Adrenal gland (tissue), 12 donors: ENCODE results near the gene ERCC4. TPM values are rescaled to one million over a fixed set of nuclear protein-coding genes. Genes with fewer than 3 reads are reported as not detected.

ENCODE experiments used
- DNase-seq, 7 donors: peaks; one replicate each; pipeline ENCODE4 v3.0.0-alpha.2; 2019 to 2020
- H3K27ac ChIP-seq, 5 donors: fragments of 200-600 bp; sonication (generic) in 4 of 5; 1 replicate in 3 of 5; 2 replicates in 2 of 5; pipeline versions ENCODE4 v1.5.1 to v1.8.0; 2016 to 2020; ENCODE audit warnings: mild to moderate bottlenecking in 1 of 5
- H3K27me3 ChIP-seq: fragments of 200-600 bp; 2 replicates; pipeline ENCODE4 v1.8.0; 2021
- H3K36me3 ChIP-seq, 2 donors: fragments of 200-600 bp; replicated peaks in 1 of 2; 1 replicate in 1 of 2; 2 replicates in 1 of 2; pipeline versions ENCODE4 v1.5.1 to v1.8.0; 2018 to 2022
- H3K4me1 ChIP-seq, 2 donors: fragments of 200-600 bp; replicated peaks in 1 of 2; 1 replicate in 1 of 2; 2 replicates in 1 of 2; pipeline versions ENCODE4 v1.5.1 to v1.8.0; 2018 to 2021
- H3K4me3 ChIP-seq, 4 donors: fragments of 200-600 bp; sonication (generic) in 3 of 4; one replicate each; pipeline ENCODE4 v1.5.1; 2016 to 2018
- H3K9me3 ChIP-seq, 3 donors: fragments of 200-600 bp; sonication (generic) in 1 of 3; replicated peaks in 1 of 3; 1 replicate in 2 of 3; 2 replicates in 1 of 3; pipeline versions ENCODE4 v1.5.1 to v1.8.0; 2016 to 2021
- CTCF ChIP-seq, 6 experiments: fragments of 450-650 bp in 4 of 6; fragments of 200-600 bp in 2 of 6; sonication (generic) in 1 of 6; IDR thresholded peaks; 1 replicate in 5 of 6; 2 replicates in 1 of 6; pipeline versions ENCODE4 v1.5.1 to v1.8.0; 2016 to 2021; ENCODE audit warnings: antibody characterized with exemption in 6 of 6, mild to moderate bottlenecking in 2 of 6, moderate library complexity in 1 of 6
- POLR2A ChIP-seq, 2 donors: fragments of 450-650 bp; IDR thresholded peaks; one replicate each; pipeline ENCODE4 v1.6.1; 2017; ENCODE audit warnings: antibody characterized with exemption in 2 of 2, mild to moderate bottlenecking in 2 of 2, moderate library complexity in 1 of 2
- WGBS, 4 donors: extraction: QIAGEN DNeasy Blood & Tissue Kit in 2 of 4; methylation state at CpG; one replicate each; pipeline versions ENCODE4 v1.1.5 to v1.1.7; 2013 to 2017; 5-methylcytosine and 5-hydroxymethylcytosine counted together
- intact Hi-C, 2 donors: fragments of 100-400 bp; cut with DNase I; formaldehyde crosslinking; loops; one replicate each; pipeline versions ENCODE4 v1.14.1 to v1.15.0; 2022 to 2023
- polyA plus RNA-seq, 3 donors: library from polyadenylated mRNA; stranded (reverse); fragments of 200-250 nt in 2 of 3; fragments of 350-450 nt in 1 of 3; fragmentation: Illumina TruSeq in 1 of 3; extraction: RNeasy Lipid Tissue Mini Kit (QIAGEN cat#74804) in 1 of 3; gene quantifications; one replicate each; pipeline ENCODE4 v1.2.3, GENCODE V29; 2013 to 2014
- total RNA-seq, 9 donors: library from RNA; depleted of rRNA in 4 of 9; stranded (reverse); fragments of >200 nt in 4 of 9; fragments of 120-200 nt in 1 of 9; fragmentation: NEBNext Ultra II Directional in 1 of 9; extraction: Animal tissue kit (Norgen Biotek cat#: 25700) in 1 of 9; gene quantifications; one replicate each; pipeline versions ENCODE4 v1.1.0 to v1.2.4, GENCODE V29; 2013 to 2023
- donor health status: healthy with polysubstance abuse.
- donor health status: Bipolar disorder and iron deficiency.
- donor health status: DM: yes; HTN: yes; CAD: no.
- donor health status: DM: no; HTN: no; CAD: no.
- donor health status: DM: no; HTN: no; CAD: no.
- donor health status: DM: yes; HTN: yes; CAD: no.

The ERCC4 gene
- total and polyA plus RNA-seq, 12 donors = 2.8 to 27.9 (median 15.4) TPM

GRCh38 chr16:13898233-13898632, 21.7 kb upstream of the ERCC4 start:
- Histone ChIP-seq H3K4me3 (no peak overlapping the region), H3K4me1 (peaks cover 0 to 7% of the 10 kb centered on the region in 2 donors), H3K9me3 (no peaks in the 10 kb centered on the region), H3K27me3 (no peaks in the 10 kb centered on the region), H3K27ac (no peak overlapping the region), H3K36me3 (no peaks in the 10 kb centered on the region)
- TF ChIP-seq POLR2A (IDR thresholded peaks at IDR 0.05) (no peak), CTCF (IDR thresholded peaks at IDR 0.05) (no peak)
- no peak for DNase-seq
- intact Hi-C loops = no loop called here
- 60 to 71% (median 66%) methylated on average over 3 of the region's 3 CpGs for WGBS, 4 donors

- no peaks in the 10 kb centered on the region for H3K9me3 ChIP-seq
- 82 to 90% (median 85%) methylated on average over 3 of the region's 3 CpGs for WGBS, 4 donors
- intact Hi-C loops = no loop called here
- H3K27ac ChIP-seq = no peak overlapping the region
- peaks cover 0 to 7% of the 10 kb centered on the region in 2 donors for H3K4me1 ChIP-seq
- H3K27me3 ChIP-seq = no peaks in the 10 kb centered on the region
- TF ChIP-seq CTCF (IDR thresholded peaks at IDR 0.05) (no peak), POLR2A (IDR thresholded peaks at IDR 0.05) (no peak)
- no peak overlapping the region for H3K4me3 ChIP-seq
- no peaks in the 10 kb centered on the region for H3K36me3 ChIP-seq
- DNase-seq = no peak
These were observed 17.9 kb upstream of the ERCC4 start for GRCh38 chr16:13902052-13902451.

- peaks cover 0 to 7% of the 10 kb centered on the region in 2 donors for H3K4me1 ChIP-seq
- intact Hi-C loops = no loop called here
- TF ChIP-seq CTCF (IDR thresholded peaks at IDR 0.05) (no peak), POLR2A (IDR thresholded peaks at IDR 0.05) (no peak)
- H3K27me3 ChIP-seq = no peaks in the 10 kb centered on the region
- WGBS, 4 donors = 60 to 80% (median 69%) methylated on average over 3 of the region's 3 CpGs
- no peak overlapping the region for H3K27ac ChIP-seq
- no peak for DNase-seq
- no peaks in the 10 kb centered on the region for H3K9me3 ChIP-seq
- no peaks in the 10 kb centered on the region for H3K36me3 ChIP-seq
- H3K4me3 ChIP-seq = no peak overlapping the region
These were observed 17.3 kb upstream of the ERCC4 start for GRCh38 chr16:13902677-13903076.

GRCh38 chr16:13904179-13904691, 15.7 kb upstream of the ERCC4 start:
- H3K36me3 ChIP-seq = no peaks in the 10 kb centered on the region
- no peaks in the 10 kb centered on the region for H3K27me3 ChIP-seq
- H3K4me3 ChIP-seq = no peak overlapping the region
- H3K9me3 ChIP-seq = no peaks in the 10 kb centered on the region
- WGBS, 4 donors = 25 to 72% (median 67%) methylated on average over 1 of the region's 1 CpG
- TF ChIP-seq POLR2A (IDR thresholded peaks at IDR 0.05) (no peak), CTCF (IDR thresholded peaks at IDR 0.05) (no peak)
- no peak overlapping the region for H3K27ac ChIP-seq
- DNase-seq = no peak
- intact Hi-C loops = no loop called here
- peaks cover 0 to under 1% of the 10 kb centered on the region in 2 donors for H3K4me1 ChIP-seq
